Measurements from ENCODE around the gene SGIP1. TPM values are rescaled to one million over a fixed set of nuclear protein-coding genes. Genes with fewer than 3 reads are reported as not detected.

The SGIP1 gene
- total and polyA plus RNA-seq, 2 of the 4 experiments (the other 2 are of a cell fraction) = 27.1 to 42.7 TPM

- H2AK9ac ChIP-seq (replicated peaks; ENCODE audit: low read depth, low read length, poor library complexity) = no peak overlapping the region
- POLR2A ChIA-PET (ENCODE audit: unreplicated experiment) = no interaction called here
- peaks cover 9% of the 10 kb centered on the region for H4K20me1 ChIP-seq (ENCODE audit: insufficient read depth, low read length)
Measured at GRCh38 chr1:66552287-66552686, 18.3 kb downstream of the SGIP1 start.

More at GRCh38 chr1:66552287-66552686, 18.3 kb downstream of the SGIP1 start:
- TF ChIP-seq CTCF (conservative IDR thresholded peaks at IDR 0.05; ENCODE audit: low read depth, low read length) (no peak), MAFK (IDR thresholded peaks at IDR 0.05; ENCODE audit: low read depth, low read length) (no peak), RFX5 (IDR thresholded peaks at IDR 0.05; ENCODE audit: low read depth, low read length) (no peak), USF2 (IDR thresholded peaks at IDR 0.05; ENCODE audit: low read depth, low read length) (no peak), CHD1 (IDR thresholded peaks at IDR 0.05; ENCODE audit: low read depth, low read length) (no peak), ELK1 (IDR thresholded peaks at IDR 0.05; ENCODE audit: borderline replicate concordance, low read depth, low read length) (no peak), MAZ (IDR thresholded peaks at IDR 0.05; ENCODE audit: borderline replicate concordance, low read depth, low read length) (no peak), BHLHE40 (IDR thresholded peaks at IDR 0.05; ENCODE audit: low read depth, low read length) (no peak), RAD21 (IDR thresholded peaks at IDR 0.05; ENCODE audit: low read length) (no peak), FOS (IDR thresholded peaks at IDR 0.05; ENCODE audit: low read depth, low read length) (no peak), SMC3 (IDR thresholded peaks at IDR 0.05; ENCODE audit: low read depth, low read length) (no peak), CEBPB (IDR thresholded peaks at IDR 0.05; ENCODE audit: low read depth, low read length) (no peak), POLR2A (IDR thresholded peaks at IDR 0.05; ENCODE audit: low read depth, low read length) (no peak), NFE2L2 (IDR thresholded peaks at IDR 0.05; ENCODE audit: low read depth, low read length) (no peak), RCOR1 (IDR thresholded peaks at IDR 0.05; ENCODE audit: insufficient replicate concordance, low read length) (no peak), MXI1 (IDR thresholded peaks at IDR 0.05; ENCODE audit: borderline replicate concordance, low read depth, low read length) (no peak)
- dilution Hi-C loops (cut with HindIII; ENCODE audit: low sequenced_read_pairs, unreplicated experiment) = no loop called here
- Histone ChIP-seq H3K27me3 (ENCODE audit: control insufficient read depth, insufficient read depth, low read length) (no peaks in the 10 kb centered on the region), H4K8ac (ENCODE audit: low read depth in 2 of 2, low read length in 2 of 2) (peak overlapping the region; percentile 4 to 61; a peak in 3 of 4 replicates), H2BK120ac (ENCODE audit: low read depth, low read length) (peak overlapping the region; percentile 21), H3K14ac (replicated peaks; ENCODE audit: low read depth, low read length) (peak overlapping the region; percentile 16), H2AFZ (replicated peaks; ENCODE audit: low read length, poor library complexity) (no peak overlapping the region), H4K5ac (ENCODE audit: low read depth, low read length) (peak overlapping the region; percentile 41), H2BK20ac (ENCODE audit: low read depth, low read length) (peak overlapping the region; percentile 60; the same call in 1 of the 2 replicates), H3K56ac (ENCODE audit: extremely low read depth, insufficient read depth, low read length) (0 out of 2 replicates have a peak overlapping the region, but pooled peaks have one; percentile 27), H3K4me2 (ENCODE audit: low read depth, low read length) (peak overlapping the region; percentile 23; the same call in 1 of the 2 replicates), H4K91ac (ENCODE audit: insufficient read depth, low read depth, low read length) (peak overlapping the region; percentile 61), H3K4me1 (ENCODE audit: control insufficient read depth, insufficient read depth, low read length) (peaks cover 29% of the 10 kb centered on the region), H3K18ac (ENCODE audit: low read depth, low read length) (peak overlapping the region; percentile 75; the same call in 1 of the 2 replicates), H2BK15ac (ENCODE audit: low read depth, low read length) (peak overlapping the region; percentile 35; the same call in 2 of the 3 replicates), H3K27ac (ENCODE audit: insufficient read depth, low read length) (peak overlapping the region; percentile 84), H3K4me3 (ENCODE audit: insufficient read depth, low read depth, low read length) (no peak overlapping the region), H2AK5ac (ENCODE audit: low read depth, low read length) (peak overlapping the region; percentile 27), H3K9me1 (ENCODE audit: insufficient read depth, low read length) (peaks cover 24% of the 10 kb centered on the region), H3K79me1 (ENCODE audit: low read depth in 1 of 2, low read length in 2 of 2) (peaks cover 38 to 70% of the 10 kb centered on the region in 2 experiments), H3K4ac (ENCODE audit: low read depth, low read length) (peak overlapping the region; percentile 26), H3K36me3 (ENCODE audit: control insufficient read depth, insufficient read depth, low read length) (peaks cover 32% of the 10 kb centered on the region), H3K9me3 (ENCODE audit: control insufficient read depth, insufficient read depth, low read length) (no peaks in the 10 kb centered on the region), H3K23ac (ENCODE audit: low read depth, low read length) (peak overlapping the region; percentile 15; the same call in 1 of the 2 replicates), H2BK5ac (ENCODE audit: low read depth, low read length, poor library complexity, severe bottlenecking) (peak overlapping the region; percentile 94), H3K9ac (ENCODE audit: low read depth, low read length) (peak overlapping the region; percentile 49; the same call in 1 of the 2 replicates)
- 100% methylated on average over 1 of the region's 1 CpG; no CpG with 5 or more reads in 1 of the 2 experiments for WGBS, 2 experiments (ENCODE audit: extremely low coverage in 2 of 2, insufficient read length in 1 of 2)
- ATAC-seq (ENCODE audit: low read depth) = no peak
- intact Hi-C loops (cut with micrococcal nuclease) = no loop called here
- BruUV-seq (replicated peaks) = no TSS peak
- no peak for DNase-seq
- in situ Hi-C loops (cut with MboI; ENCODE audit: low sequenced_read_pairs) = no loop called here
- CTCF ChIA-PET = no interaction called here

All from IMR-90 (cell line).